NB4 (cell line): Measurements from ENCODE around the gene WDR37.
"Not testable (repeated sequence)": the region's sequence is repeated elsewhere in the genome, so short reads cannot be mapped to it uniquely, and the experiment has no call there.

Experiments
- DNase-seq: peaks from one replicate; pipeline ENCODE4 v3.0.0; 2010; ENCODE audit warnings: low read depth
- H3K4me3 ChIP-seq: one replicate; pipeline ENCODE4 v1.5.1; 2011; ENCODE audit warnings: mild to moderate bottlenecking, low read depth, low read length, moderate library complexity
- MYC ChIP-seq: IDR thresholded peaks from 2 replicates; pipeline ENCODE4 v1.6.1; 2011; ENCODE audit warnings: low read depth, low read length
- POLR2A ChIP-seq: IDR thresholded peaks from 2 replicates; pipeline ENCODE4 v1.6.1; 2011; ENCODE audit warnings: mild to moderate bottlenecking; ENCODE audit not compliant: insufficient read length; ENCODE audit errors: extremely low read depth
- TF ChIP-seq, protein P1 (sequence below): IDR thresholded peaks from one replicate; pipeline ENCODE4 v1.5.1; 2012; ENCODE audit warnings: low read depth, low read length
- TF ChIP-seq, protein P2 (sequence below): IDR thresholded peaks from 2 replicates; pipeline ENCODE4 v1.6.1; 2011; ENCODE audit warnings: low read depth, low read length

The WDR37 gene

DNA sequence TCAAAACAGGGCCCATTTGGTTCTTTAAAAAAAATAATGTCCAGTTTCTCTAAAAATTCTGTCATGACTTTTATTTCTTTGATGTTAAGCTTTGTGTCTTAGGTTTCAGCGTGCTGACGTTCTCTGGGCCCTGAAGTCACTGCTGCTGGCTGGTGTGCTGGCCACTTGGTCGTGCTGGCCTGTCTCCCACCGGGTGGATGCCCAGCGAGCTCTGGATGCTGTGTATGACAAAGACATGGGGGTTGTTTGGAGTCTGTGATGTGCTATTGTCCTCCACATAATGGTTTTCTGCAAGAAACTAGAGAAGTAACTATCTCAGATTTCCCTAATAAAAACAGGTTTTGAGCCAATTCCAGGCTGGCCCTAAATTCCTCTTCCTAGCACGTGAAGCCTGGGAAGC is 21.0 kb upstream of the WDR37 start:
- TF ChIP-seq POLR2A (no peak), MYC (no peak)
- TF ChIP-seq, protein P1, sequence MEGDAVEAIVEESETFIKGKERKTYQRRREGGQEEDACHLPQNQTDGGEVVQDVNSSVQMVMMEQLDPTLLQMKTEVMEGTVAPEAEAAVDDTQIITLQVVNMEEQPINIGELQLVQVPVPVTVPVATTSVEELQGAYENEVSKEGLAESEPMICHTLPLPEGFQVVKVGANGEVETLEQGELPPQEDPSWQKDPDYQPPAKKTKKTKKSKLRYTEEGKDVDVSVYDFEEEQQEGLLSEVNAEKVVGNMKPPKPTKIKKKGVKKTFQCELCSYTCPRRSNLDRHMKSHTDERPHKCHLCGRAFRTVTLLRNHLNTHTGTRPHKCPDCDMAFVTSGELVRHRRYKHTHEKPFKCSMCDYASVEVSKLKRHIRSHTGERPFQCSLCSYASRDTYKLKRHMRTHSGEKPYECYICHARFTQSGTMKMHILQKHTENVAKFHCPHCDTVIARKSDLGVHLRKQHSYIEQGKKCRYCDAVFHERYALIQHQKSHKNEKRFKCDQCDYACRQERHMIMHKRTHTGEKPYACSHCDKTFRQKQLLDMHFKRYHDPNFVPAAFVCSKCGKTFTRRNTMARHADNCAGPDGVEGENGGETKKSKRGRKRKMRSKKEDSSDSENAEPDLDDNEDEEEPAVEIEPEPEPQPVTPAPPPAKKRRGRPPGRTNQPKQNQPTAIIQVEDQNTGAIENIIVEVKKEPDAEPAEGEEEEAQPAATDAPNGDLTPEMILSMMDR, result no peak
- TF ChIP-seq, protein P2, sequence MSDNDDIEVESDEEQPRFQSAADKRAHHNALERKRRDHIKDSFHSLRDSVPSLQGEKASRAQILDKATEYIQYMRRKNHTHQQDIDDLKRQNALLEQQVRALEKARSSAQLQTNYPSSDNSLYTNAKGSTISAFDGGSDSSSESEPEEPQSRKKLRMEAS, result no peak
- DNase-seq, result no peak

DNA sequence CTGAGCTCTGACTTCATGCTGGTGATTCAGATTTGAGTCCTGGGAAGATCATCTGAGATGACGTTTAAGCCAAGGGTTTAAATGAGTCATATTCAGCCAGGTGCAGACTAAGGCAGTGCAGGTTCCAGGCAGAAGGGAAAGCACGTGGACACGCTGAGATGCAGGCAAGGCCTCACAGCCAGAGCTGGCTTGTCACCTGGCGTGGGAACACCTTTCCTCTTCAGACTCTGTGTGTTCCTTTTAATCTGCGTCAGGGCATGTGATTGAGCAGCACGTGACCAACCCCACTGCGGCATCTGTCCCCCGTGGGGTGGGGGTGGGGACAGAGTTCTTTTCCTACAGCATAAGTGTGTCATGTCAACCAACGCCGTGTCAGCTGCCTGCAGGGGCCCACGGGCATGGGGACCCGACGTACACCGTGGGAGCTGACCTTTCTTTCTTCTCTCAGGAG is 19.8 kb upstream of the WDR37 start:
- DNase-seq, result no peak
- TF ChIP-seq, protein P1, result no peak
- no peak for TF ChIP-seq MYC
- TF ChIP-seq, protein P2, result no peak
- no peak for TF ChIP-seq POLR2A
- no peak overlapping the region for H3K4me3 ChIP-seq

More for the DNA sequence above, 21.0 kb upstream of the WDR37 start:
- no peak overlapping the region for H3K4me3 ChIP-seq

DNA sequence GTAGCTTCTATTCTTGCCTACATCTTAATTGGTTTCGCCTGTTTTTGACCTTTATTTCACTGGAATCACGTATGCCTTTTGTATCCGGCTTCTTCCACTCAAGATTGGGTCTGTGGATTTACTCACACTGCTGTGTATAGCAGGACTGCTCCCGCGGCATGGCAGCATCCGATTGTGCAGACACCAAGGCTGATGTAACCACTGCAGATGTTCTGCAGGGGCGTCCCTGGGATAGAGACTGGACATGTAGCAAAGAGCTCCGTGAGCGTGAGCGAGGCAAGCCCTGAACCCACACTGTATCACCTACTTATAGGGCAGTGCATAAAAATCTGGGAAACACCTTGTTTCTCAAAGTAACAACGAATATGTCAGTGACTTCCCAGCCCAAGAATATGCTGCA is 19.1 kb upstream of the WDR37 start:
- TF ChIP-seq, protein P1, result no peak
- no peak for TF ChIP-seq POLR2A
- TF ChIP-seq, protein P2, result no peak
- TF ChIP-seq MYC, result no peak
- no peak overlapping the region for H3K4me3 ChIP-seq
- no peak for DNase-seq

DNA sequence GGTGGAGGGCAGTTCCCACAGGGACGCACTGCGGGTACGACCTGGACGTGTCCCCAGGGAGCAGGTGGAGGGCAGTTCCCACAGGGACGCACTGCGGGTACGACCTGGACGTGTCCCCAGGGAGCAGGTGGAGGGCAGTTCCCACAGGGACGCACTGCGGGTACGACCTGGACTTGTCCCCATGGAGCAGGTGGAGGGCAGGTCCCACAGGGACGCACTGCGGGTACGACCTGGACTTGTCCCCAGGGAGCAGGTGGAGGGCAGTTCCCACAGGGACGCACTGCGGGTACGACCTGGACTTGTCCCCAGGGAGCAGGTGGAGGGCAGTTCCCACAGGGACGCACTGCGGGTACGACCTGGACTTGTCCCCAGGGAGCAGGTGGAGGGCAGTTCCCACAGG is 17.4 kb upstream of the WDR37 start:
- DNase-seq, H3K4me3 ChIP-seq: not testable (repeated sequence)

DNA sequence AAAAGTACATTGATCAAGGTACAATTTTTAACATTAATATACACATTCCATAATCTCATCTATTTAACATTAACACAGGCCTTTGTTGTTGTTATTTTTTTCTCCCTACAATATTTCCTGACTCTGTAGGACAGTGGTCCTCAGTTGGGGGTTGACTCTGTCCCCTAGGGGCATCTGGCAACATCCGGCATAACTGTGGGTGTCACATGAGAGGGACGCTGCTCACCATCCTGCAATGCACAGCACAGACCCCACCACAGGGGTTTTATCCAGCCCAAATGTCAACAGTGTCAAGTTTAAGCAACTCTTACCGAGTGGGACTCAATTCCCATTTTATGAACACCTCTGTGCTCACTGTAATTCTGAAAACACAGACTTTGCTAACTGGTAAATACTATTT is 16.1 kb upstream of the WDR37 start:
- TF ChIP-seq, protein P2, result no peak
- TF ChIP-seq MYC (no peak), POLR2A (no peak)
- TF ChIP-seq, protein P1, result no peak
- no peak overlapping the region for H3K4me3 ChIP-seq

DNA sequence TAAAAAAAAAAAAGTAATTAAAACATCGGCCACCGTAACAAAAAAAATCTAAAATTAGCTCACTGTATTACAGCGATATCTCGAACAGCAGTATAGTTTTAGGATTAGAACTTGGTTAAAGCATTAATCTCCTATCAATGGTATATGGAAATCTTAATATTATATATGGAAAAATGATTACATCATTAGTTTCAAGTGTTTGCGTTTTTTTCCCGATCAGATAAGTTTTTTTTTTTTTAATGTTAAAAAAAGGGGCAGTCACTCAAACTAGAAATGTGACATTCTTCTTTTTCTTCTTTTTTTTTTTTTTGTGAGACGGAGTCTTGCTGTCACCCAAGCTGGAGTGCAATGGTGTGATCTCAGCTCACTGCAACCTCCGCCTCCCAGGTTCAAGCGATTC is 14.7 kb upstream of the WDR37 start:
- no peak for DNase-seq
- no peak overlapping the region for H3K4me3 ChIP-seq
- TF ChIP-seq POLR2A (no peak), MYC (no peak)
- TF ChIP-seq, protein P2, result no peak
- TF ChIP-seq, protein P1, result no peak

More for the DNA sequence above, 16.1 kb upstream of the WDR37 start:
- no peak for DNase-seq
